Measurements from ENCODE around the gene TES. TPM values are rescaled to one million over a fixed set of nuclear protein-coding genes. Genes with fewer than 3 reads are reported as not detected.
"Not testable (repeated sequence)": the region's sequence is repeated elsewhere in the genome, so short reads cannot be mapped to it uniquely, and the experiment has no call there.

The TES gene
- polyA plus RNA-seq, 1 donor from 2014 or later, result 150 TPM

DNA sequence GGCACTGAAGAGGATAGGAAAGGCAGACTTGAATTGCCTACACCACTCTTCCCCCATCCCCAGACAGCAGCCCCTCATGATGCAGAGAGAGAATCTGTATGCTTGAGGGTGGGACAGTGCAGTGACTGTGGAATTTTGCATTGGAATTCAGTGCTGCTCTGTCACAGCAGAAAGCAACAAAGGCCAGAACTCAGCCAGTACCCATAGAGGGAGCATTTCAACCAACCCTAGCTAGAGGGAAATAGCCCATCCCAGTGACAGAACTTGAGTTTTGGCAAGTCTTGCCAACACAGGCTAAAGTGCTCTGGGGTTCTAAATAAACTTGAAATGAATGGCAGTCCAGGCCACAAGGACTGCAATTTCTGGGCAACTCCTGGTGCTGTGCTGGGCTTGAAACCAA, 80.4 kb downstream of the TES start:
- H3K27ac Mint-ChIP-seq, result no peak overlapping the region
- H3K4me1 Mint-ChIP-seq, result peaks cover 0 to 3% (median 0%) of the 10 kb centered on the region in 3 donors
- no peak overlapping the region for H3K4me3 Mint-ChIP-seq
- peaks cover 2% of the 10 kb centered on the region for H3K27me3 Mint-ChIP-seq
- H3K36me3 Mint-ChIP-seq, result peaks cover 5% of the 10 kb centered on the region
- H3K9me3 Mint-ChIP-seq, result peaks cover 0 to 17% (median 8%) of the 10 kb centered on the region in 3 donors

DNA sequence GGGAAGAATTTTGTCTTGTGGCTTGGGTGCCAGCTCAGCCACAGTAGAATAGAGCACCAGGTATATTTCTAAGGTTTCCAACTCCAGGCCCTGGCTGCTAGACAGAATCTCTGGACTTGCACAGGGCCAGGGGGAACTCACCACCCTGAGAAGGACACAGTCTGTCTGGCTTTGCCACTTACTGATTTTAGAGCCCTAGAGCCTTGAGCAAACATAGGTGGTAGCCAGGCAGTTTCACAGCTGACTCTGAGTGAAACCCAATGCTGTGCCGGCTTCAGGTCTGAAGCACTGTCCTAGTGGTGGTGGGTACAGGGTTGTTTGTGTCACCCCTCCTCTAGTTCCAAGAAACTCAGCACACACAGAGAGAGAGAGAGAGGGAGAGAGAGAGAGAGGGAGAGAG, 81.6 kb downstream of the TES start:
- Mint-ChIP-seq H3K4me3 (no peak overlapping the region), H3K4me1 (peaks cover 0 to 2% (median 0%) of the 10 kb centered on the region in 3 donors), H3K27ac (peak overlapping the region in 1 of 3 donors; percentile 20), H3K9me3 (peaks cover 0 to 19% (median 10%) of the 10 kb centered on the region in 3 donors), H3K36me3 (peaks cover 1% of the 10 kb centered on the region), H3K27me3 (peaks cover 2% of the 10 kb centered on the region)

DNA sequence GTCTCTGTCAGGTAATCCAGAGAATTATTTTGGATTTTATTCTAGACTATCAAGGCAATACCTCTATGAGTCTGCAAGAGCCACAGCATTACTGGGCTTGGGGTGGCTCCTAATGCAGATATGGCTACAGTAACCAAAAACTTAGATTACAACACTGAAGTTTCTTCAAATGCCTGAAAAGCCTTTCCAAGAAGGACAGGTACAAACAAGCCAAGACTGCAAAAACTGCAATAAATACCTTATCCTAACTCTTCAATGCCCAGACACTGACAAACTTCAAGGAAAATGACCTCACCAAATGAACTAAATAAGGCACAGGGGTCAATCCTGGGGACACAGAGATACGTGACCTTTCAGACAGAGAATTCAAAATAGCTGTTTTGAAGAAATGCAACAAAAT, 82.0 kb downstream of the TES start:
- no peak overlapping the region for H3K4me3 Mint-ChIP-seq
- no peak overlapping the region for H3K27ac Mint-ChIP-seq
- peaks cover 1% of the 10 kb centered on the region for H3K36me3 Mint-ChIP-seq
- H3K4me1 Mint-ChIP-seq, result peaks cover 0 to 2% (median 0%) of the 10 kb centered on the region in 3 donors
- peaks cover 0 to 19% (median 10%) of the 10 kb centered on the region in 3 donors for H3K9me3 Mint-ChIP-seq
- peaks cover 2% of the 10 kb centered on the region for H3K27me3 Mint-ChIP-seq

DNA sequence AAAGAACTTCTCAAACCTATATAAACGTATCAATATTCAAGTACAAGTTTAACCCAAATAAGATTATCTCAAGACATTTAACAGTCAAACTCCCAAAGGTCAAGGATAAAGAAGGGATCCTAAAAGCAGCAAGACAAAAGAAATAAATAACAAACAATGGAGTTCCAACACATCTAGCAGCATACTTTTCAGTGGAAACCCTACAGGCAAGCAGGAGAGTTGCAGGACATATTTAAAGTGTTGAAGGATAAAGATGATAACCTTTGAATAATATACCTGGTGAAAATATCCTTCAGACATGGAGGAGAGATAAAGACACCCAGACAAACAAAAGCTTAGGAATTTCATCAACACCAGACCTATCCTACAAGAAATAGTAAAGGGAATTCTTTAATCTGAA, 82.8 kb downstream of the TES start:
- peaks cover 1% of the 10 kb centered on the region for H3K36me3 Mint-ChIP-seq
- no peak overlapping the region for H3K27ac Mint-ChIP-seq
- H3K27me3 Mint-ChIP-seq, result no peaks in the 10 kb centered on the region
- H3K9me3 Mint-ChIP-seq, result peaks cover 0 to 19% (median 10%) of the 10 kb centered on the region in 3 donors
- H3K4me1 Mint-ChIP-seq, result peaks cover 0 to 2% (median 0%) of the 10 kb centered on the region in 3 donors
- no peak overlapping the region for H3K4me3 Mint-ChIP-seq

DNA sequence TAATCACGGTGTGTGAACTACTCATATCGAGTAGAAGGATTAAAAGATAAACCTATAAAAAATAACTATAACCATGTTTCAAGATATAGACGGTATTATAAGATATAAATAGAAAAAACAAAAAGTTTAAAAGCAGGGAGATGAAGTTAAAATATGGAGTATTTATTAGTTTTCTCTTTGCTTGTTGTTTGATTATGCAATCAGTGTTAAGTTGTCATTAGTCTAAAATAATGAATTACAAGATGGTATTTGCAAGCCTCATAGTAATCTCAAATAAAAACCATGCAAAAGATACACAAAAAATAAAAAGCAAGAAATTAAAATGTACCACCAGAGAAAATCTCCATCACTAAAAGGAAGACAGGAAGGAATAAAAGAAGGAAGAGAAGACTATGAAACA, 83.3 kb downstream of the TES start:
- Mint-ChIP-seq H3K4me3 (no peak overlapping the region), H3K4me1 (peaks cover 0 to 2% (median 0%) of the 10 kb centered on the region in 3 donors), H3K27me3 (no peaks in the 10 kb centered on the region), H3K36me3 (peaks cover 1% of the 10 kb centered on the region), H3K27ac (no peak overlapping the region), H3K9me3 (peaks cover 0 to 23% (median 14%) of the 10 kb centered on the region in 3 donors)

DNA sequence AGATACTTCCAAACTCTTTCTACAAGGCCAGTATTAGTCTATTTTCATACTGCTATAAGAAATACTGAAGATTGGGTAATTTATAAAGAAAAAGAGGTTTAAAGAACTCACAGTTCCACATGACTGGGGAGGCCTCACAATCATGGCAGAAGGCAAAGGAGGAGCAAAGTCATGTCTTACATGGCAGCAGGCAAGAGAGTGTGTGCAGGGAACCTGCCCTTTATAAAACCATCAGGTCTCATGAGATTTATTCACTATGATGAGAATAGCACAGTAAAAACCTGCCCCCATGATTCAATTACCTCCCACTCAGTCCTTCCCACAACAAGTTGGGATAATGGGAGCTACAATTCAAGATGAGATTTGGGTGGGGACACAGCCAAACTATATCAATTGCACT, 85.6 kb downstream of the TES start:
- H3K9me3 Mint-ChIP-seq, result peaks cover 0 to 25% (median 16%) of the 10 kb centered on the region in 3 donors
- not testable (repeated sequence) for H3K27ac Mint-ChIP-seq, H3K4me1 Mint-ChIP-seq, H3K27me3 Mint-ChIP-seq, H3K36me3 Mint-ChIP-seq, H3K4me3 Mint-ChIP-seq

DNA sequence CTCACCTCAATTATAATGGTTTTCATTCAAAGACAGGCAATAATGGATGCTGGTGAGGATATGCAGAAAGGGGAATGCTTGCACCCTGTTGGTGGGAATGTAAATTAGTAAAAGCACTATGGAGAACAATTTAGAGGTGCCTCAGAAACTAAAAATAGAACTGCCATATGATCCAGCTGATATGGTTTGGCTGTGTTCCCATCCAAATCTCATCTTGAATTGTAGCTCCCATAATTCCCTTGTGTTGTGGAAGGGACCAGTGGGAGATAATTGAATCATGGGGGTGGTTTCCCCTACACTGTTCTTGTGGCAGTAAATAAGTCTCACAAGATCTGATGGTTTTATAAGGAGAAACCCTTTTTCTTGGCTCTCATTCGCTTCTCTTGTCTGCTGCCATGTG, 87.7 kb downstream of the TES start:
- H3K4me3 Mint-ChIP-seq, result no peak overlapping the region

DNA sequence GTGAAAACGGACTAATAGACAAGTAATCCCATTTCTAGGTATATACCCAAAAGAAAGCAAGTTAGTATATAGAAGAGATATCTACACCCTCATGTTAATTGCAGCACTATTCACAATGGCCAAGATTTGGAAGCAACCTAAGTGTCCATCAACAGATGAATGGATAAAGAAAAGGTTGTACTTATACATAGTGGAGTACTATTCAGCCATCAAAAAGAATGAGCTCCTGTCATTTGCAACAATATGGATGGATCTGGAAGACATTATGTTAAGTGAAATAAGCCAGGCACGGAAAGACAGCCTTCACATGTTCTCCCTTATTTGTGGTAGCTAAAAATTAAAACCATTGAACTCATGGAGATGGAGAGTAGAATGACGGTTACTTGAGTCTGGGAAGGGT, 88.2 kb downstream of the TES start:
- Mint-ChIP-seq H3K36me3 (no peaks in the 10 kb centered on the region), H3K4me1 (no peaks in the 10 kb centered on the region), H3K9me3 (peaks cover 0 to 15% (median 10%) of the 10 kb centered on the region in 3 donors), H3K4me3 (no peak overlapping the region), H3K27me3 (peaks cover 4% of the 10 kb centered on the region), H3K27ac (no peak overlapping the region)

More for the DNA sequence above, 87.7 kb downstream of the TES start:
- peaks cover 0 to 17% (median 12%) of the 10 kb centered on the region in 3 donors for H3K9me3 Mint-ChIP-seq
- H3K27ac Mint-ChIP-seq, result no peak overlapping the region
- no peaks in the 10 kb centered on the region for H3K36me3 Mint-ChIP-seq
- peaks cover 4% of the 10 kb centered on the region for H3K27me3 Mint-ChIP-seq
- no peaks in the 10 kb centered on the region for H3K4me1 Mint-ChIP-seq

DNA sequence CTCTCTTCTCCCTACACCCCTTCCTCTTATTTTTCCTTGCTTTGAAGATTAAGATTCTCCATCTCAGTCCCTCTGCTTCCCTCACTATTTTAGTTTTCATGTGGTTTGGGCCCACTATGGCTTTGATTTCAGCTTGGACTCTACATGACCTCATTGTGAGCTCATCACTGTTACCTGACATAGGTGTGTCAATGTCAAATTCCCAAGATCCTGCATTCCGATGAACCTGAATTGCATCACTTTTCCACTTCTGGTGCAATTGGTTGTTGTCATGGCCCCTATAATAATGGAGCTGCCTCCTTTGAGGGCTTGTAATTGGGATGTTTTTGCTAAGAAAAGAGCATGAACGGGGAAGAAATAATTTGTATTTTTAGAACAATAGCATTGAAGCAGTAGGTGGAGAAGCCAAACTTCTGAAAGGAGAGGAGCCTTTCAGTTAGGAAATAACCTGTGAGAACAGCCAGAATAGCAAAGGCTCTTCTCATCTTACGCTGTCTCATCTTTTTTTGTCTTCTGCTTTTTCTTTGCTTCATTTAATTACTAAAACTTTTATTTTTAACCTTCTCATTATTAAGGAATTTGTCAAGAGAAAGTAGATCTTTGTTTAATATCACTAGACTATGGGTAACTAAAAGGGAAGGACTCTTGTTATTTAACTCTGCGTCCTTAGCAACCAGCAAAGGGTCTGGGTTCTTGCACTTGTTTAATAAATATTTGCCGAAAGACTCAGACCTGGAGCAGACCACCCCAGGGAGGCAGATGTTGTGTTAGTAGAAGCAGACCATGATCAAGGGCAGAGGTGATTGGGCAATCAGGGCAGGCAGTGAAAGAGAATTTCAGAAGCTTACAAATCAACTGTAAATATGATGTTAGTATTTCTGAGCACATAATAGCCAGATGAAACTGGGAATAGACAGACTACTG, 95.4 kb downstream of the TES start:
- Mint-ChIP-seq H3K27ac (no peak overlapping the region), H3K4me3 (no peak overlapping the region), H3K4me1 (no peaks in the 10 kb centered on the region), H3K36me3 (no peaks in the 10 kb centered on the region), H3K27me3 (peaks cover 4% of the 10 kb centered on the region), H3K9me3 (no peaks in the 10 kb centered on the region)

DNA sequence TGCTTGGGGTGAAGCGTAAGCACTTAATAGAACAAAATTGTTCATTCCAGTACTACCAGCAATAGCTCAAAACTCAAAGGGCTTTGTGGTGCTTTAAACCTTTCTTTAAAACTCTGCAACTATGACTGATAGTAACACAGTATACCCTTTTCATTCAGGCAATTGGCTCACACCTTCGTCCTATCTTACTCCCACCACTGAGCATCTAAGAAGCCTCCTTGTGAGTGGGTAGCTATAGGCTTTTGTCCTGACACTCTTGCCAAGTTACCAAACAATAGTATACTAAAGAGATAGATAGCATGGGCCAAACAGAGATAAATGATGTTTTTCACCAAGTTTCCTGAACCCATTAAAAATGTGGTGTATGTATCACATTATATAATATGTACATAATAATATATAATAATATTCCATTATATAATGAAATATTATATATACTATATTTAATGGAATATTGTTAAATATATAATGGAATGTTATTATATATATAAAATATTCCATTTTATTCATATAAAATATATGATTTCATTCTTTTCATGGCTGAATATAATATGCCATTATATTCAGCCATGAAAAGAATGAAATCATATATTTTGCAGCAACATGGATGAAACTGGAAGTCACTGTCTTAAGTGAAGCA, 96.2 kb downstream of the TES start:
- no peak overlapping the region for H3K27ac Mint-ChIP-seq
- H3K27me3 Mint-ChIP-seq, result peaks cover under 1% of the 10 kb centered on the region
- no peak overlapping the region for H3K4me3 Mint-ChIP-seq
- no peaks in the 10 kb centered on the region for H3K4me1 Mint-ChIP-seq
- H3K36me3 Mint-ChIP-seq, result no peaks in the 10 kb centered on the region
- H3K9me3 Mint-ChIP-seq, result no peaks in the 10 kb centered on the region

DNA sequence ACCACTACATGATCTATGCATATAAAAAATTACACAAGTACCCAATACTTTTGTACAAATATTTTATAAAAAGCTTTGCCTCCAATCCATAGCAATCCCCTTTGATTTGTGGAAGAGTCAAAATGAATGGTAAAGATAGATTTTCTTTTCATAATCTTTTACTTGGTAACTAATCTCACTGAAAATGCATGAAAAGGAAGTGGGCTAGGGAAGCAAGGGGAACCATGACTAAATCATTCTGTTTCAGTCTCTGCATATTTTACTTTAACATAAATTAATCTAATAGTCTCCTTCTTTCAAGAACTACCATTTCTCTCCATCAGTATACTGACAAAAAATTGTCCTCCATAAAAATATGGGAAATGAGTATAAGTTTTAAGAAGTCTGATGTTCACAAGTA, 96.9 kb downstream of the TES start:
- no peak overlapping the region for H3K27ac Mint-ChIP-seq
- H3K4me1 Mint-ChIP-seq, result no peaks in the 10 kb centered on the region
- no peaks in the 10 kb centered on the region for H3K9me3 Mint-ChIP-seq
- no peaks in the 10 kb centered on the region for H3K36me3 Mint-ChIP-seq
- no peaks in the 10 kb centered on the region for H3K27me3 Mint-ChIP-seq
- H3K4me3 Mint-ChIP-seq, result no peak overlapping the region

Other genes with a start within 250 kb of the TES start
- 14.7 TPM for gene TFEC, start 179.8 kb upstream of the TES start, polyA plus RNA-seq

Data from IgD-negative memory B cell (primary cell).